ENCODE measurements around the gene OPTN. TPM values are rescaled to one million over a fixed set of nuclear protein-coding genes. Genes with fewer than 3 reads are reported as not detected.
"Not testable (repeated sequence)": the region's sequence is repeated elsewhere in the genome, so short reads cannot be mapped to it uniquely, and the experiment has no call there.

The OPTN gene
- total and polyA plus RNA-seq, 11 donors = 88.2 to 191 (median 128) TPM

DNA sequence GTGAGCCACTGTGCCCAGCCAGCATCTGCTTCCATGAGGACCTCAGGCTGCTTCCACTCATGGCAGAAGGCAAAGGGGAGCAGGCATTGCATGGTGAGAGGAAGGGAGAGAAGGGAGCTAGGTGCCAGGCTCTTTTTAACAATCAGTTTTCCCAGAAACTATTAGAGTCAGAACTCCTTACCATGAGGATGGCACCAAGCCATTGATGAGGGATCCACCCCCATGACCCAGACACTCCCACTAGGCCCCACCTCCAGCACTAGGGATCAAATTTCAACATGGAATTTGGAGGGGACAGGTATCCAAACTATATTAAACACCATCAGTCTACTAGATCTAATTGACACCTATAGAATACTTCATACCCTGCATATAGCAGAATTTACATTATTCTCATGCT lies 47.2 kb downstream of the OPTN start:
- Histone ChIP-seq H3K4me1 (no peaks in the 10 kb centered on the region), H3K36me3 (peaks cover 0 to 23% (median 6%) of the 10 kb centered on the region in 9 donors), H3K9me3 (peaks cover 0 to 38% (median 0%) of the 10 kb centered on the region in 12 donors), H3K27me3 (no peaks in the 10 kb centered on the region), H3K27ac (no peak overlapping the region), H3K4me3 (no peak overlapping the region)
- no peak for DNase-seq
- ATAC-seq = no peak
- intact Hi-C loops (cut with DNase I) = no loop called here
- TF ChIP-seq, protein P1, sequence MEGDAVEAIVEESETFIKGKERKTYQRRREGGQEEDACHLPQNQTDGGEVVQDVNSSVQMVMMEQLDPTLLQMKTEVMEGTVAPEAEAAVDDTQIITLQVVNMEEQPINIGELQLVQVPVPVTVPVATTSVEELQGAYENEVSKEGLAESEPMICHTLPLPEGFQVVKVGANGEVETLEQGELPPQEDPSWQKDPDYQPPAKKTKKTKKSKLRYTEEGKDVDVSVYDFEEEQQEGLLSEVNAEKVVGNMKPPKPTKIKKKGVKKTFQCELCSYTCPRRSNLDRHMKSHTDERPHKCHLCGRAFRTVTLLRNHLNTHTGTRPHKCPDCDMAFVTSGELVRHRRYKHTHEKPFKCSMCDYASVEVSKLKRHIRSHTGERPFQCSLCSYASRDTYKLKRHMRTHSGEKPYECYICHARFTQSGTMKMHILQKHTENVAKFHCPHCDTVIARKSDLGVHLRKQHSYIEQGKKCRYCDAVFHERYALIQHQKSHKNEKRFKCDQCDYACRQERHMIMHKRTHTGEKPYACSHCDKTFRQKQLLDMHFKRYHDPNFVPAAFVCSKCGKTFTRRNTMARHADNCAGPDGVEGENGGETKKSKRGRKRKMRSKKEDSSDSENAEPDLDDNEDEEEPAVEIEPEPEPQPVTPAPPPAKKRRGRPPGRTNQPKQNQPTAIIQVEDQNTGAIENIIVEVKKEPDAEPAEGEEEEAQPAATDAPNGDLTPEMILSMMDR (IDR thresholded peaks at IDR 0.05) = no peak
- no peak for TF ChIP-seq POLR2A (IDR thresholded peaks at IDR 0.05)

DNA sequence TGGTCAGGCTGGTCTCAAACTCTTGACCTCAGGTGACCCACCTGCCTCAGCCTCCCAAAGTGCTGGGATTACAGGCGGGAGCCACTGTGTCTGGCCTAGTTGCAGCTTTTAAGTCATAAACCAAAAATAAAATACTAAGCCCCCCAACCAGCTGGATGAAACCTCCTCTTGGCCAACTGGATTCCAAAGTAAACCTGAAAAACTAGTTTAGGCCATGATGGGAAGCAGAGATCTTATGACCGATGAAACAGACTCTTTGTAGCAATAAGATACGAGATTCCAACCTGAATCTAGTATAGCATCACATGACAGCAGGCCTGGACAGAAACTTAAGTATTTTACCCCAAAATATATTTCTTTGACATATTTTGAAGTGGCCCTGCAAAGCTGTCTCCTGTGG lies 52.3 kb downstream of the OPTN start:
- Histone ChIP-seq H3K4me3 (no peak overlapping the region), H3K27me3 (no peaks in the 10 kb centered on the region), H3K9me3 (peaks cover 0 to 26% (median 0%) of the 10 kb centered on the region in 12 donors), H3K4me1 (no peaks in the 10 kb centered on the region), H3K36me3 (no peaks in the 10 kb centered on the region), H3K27ac (no peak overlapping the region)
- intact Hi-C loops (cut with DNase I) = no loop called here
- DNase-seq = no peak
- no peak for ATAC-seq
- TF ChIP-seq, protein P1 (IDR thresholded peaks at IDR 0.05) = no peak
- no peak for TF ChIP-seq POLR2A (IDR thresholded peaks at IDR 0.05)
- 94 to 98% (median 97%) methylated on average over 3 of the region's 3 CpGs for WGBS, 4 donors

DNA sequence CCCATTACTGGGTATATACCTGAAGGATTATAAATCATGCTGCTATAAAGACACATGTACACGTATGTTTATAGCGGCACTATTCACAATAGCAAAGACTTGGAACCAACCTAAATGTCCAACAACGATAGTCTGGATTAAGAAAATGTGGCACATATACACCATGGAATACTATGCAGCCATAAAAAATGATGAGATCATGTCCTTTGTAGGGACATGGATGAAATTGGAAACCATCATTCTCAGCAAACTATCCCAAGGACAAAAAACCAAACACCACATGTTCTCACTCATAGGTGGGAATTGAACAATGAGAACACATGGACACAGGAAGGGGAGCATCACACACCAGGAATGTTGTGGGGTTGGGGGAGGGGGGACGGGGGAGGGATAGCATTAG lies 55.9 kb downstream of the OPTN start:
- DNase-seq; H3K9me3 ChIP-seq; H3K4me3 ChIP-seq; H3K36me3 ChIP-seq; H3K27ac ChIP-seq; ATAC-seq; H3K27me3 ChIP-seq; intact Hi-C loops (cut with DNase I); H3K4me1 ChIP-seq: not testable (repeated sequence)
- WGBS, 4 donors = 86 to 90% (median 88%) methylated on average over 4 of the region's 4 CpGs

DNA sequence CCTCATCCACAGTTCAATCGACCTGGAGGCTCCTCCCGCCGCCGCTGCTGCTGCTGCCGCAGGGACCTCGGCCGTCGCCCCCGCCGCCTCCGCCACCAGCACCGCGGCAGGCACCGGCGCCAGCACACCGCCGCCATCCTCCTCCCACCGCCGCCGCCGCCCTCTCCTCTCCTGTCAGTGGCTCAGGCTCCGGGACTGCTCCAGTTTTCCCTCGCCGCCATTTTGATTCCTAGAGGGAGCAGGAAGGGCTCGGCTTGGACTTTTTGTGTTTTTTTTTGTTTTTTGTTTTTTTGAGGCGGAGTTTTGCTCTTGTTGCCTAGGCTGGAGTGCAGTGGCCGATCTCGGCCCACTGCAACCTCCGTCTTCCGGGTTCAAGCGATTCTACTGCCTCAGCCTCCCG lies 58.4 kb downstream of the OPTN start:
- no peak for DNase-seq
- H3K4me3 ChIP-seq = peak overlapping the region in 9 of 12 donors; percentile 1 to 48 (median 37)

More for the DNA sequence above, 58.4 kb downstream of the OPTN start:
- H3K27ac ChIP-seq = no peak overlapping the region
- peaks cover 0 to 18% (median 9%) of the 10 kb centered on the region in 12 donors for H3K4me1 ChIP-seq
- no peak for ATAC-seq
- H3K27me3 ChIP-seq = no peaks in the 10 kb centered on the region
- no peaks in the 10 kb centered on the region for H3K9me3 ChIP-seq
- intact Hi-C loops (cut with DNase I) = no loop called here
- no peaks in the 10 kb centered on the region for H3K36me3 ChIP-seq
- WGBS, 4 donors = 36 to 61% (median 54%) methylated on average over 31 to 32 of the region's 32 CpGs
- TF ChIP-seq, protein P1 (IDR thresholded peaks at IDR 0.05) = no peak
- no peak for TF ChIP-seq POLR2A (IDR thresholded peaks at IDR 0.05)
